ENCODE data around the gene RCN1.

DNA sequence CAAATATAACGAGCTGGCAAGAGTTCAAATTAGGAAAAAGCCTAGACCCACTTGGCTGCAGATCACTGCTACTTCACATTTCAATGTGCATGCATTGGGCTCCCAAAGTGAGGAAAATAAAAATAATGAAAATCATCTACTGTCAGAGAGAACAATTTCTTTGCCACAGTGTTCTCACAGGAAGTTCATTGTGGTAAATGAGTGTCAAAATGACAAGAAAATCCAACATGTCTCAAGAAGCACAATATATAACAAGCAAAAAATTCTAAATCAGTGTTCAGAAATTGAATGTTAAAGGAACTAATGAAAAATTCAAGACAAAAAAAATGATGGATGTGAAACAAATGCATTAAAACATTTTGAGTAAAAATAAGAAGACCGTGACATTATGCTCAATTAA is 31.3 kb downstream of the RCN1 start:
- TF ChIP-seq, protein P1, sequence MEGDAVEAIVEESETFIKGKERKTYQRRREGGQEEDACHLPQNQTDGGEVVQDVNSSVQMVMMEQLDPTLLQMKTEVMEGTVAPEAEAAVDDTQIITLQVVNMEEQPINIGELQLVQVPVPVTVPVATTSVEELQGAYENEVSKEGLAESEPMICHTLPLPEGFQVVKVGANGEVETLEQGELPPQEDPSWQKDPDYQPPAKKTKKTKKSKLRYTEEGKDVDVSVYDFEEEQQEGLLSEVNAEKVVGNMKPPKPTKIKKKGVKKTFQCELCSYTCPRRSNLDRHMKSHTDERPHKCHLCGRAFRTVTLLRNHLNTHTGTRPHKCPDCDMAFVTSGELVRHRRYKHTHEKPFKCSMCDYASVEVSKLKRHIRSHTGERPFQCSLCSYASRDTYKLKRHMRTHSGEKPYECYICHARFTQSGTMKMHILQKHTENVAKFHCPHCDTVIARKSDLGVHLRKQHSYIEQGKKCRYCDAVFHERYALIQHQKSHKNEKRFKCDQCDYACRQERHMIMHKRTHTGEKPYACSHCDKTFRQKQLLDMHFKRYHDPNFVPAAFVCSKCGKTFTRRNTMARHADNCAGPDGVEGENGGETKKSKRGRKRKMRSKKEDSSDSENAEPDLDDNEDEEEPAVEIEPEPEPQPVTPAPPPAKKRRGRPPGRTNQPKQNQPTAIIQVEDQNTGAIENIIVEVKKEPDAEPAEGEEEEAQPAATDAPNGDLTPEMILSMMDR (optimal IDR thresholded peaks at IDR 0.05 in 1 of 3, IDR thresholded peaks at IDR 0.05 in 1 of 3, conservative IDR thresholded peaks at IDR 0.05 in 1 of 3; ENCODE audit: extremely low read depth in 1 of 3, insufficient read depth in 2 of 3, low read length in 3 of 3) = no peak
- no peak for TF ChIP-seq EZH2 (IDR thresholded peaks at IDR 0.05; ENCODE audit: low read length)

Data from keratinocyte (primary cell).